Glutamatergic neuron (in vitro differentiated cells): ENCODE results near the gene ZFP1. TPM values are rescaled to one million over a fixed set of nuclear protein-coding genes. Genes with fewer than 3 reads are reported as not detected.
"Not testable (repeated sequence)": the region's sequence is repeated elsewhere in the genome, so short reads cannot be mapped to it uniquely, and the experiment has no call there.

Source experiments
- DNase-seq: peaks from one replicate; pipeline ENCODE4 v3.0.0; 2022
- H3K27ac Mint-ChIP-seq: one replicate; pipeline ENCODE4 v1.8.0; 2020; ENCODE audit warnings: mild to moderate bottlenecking, mixed read lengths, inconsistent platforms; ENCODE audit not compliant: unreplicated experiment
- H3K27me3 Mint-ChIP-seq: one replicate; pipeline ENCODE4 v1.8.0; 2020; ENCODE audit warnings: mild to moderate bottlenecking, moderate library complexity, mixed read lengths, inconsistent platforms; ENCODE audit not compliant: unreplicated experiment
- H3K36me3 Mint-ChIP-seq: one replicate; pipeline ENCODE4 v1.8.0; 2020; ENCODE audit warnings: mild to moderate bottlenecking, mixed read lengths, inconsistent platforms; ENCODE audit not compliant: unreplicated experiment
- H3K4me1 Mint-ChIP-seq: one replicate; pipeline ENCODE4 v1.8.0; 2020; ENCODE audit warnings: mild to moderate bottlenecking, low read depth, mixed read lengths, inconsistent platforms; ENCODE audit not compliant: unreplicated experiment
- H3K4me3 Mint-ChIP-seq: one replicate; pipeline ENCODE4 v1.8.0; 2020; ENCODE audit warnings: mild to moderate bottlenecking, mixed read lengths, inconsistent platforms; ENCODE audit not compliant: unreplicated experiment
- H3K9me3 Mint-ChIP-seq: one replicate; pipeline ENCODE4 v1.8.0; 2020; ENCODE audit warnings: mild to moderate bottlenecking, moderate library complexity, mixed read lengths, inconsistent platforms; ENCODE audit not compliant: unreplicated experiment
- CTCF ChIP-seq: fragments of 200-600 bp; sonication (generic); IDR thresholded peaks from one replicate; pipeline ENCODE4 v1.5.0; 2021; ENCODE audit not compliant: partially characterized antibody, unreplicated experiment
- total RNA-seq: library from RNA; stranded (reverse); fragmentation: NEBNext Ultra II Directional; extraction: Animal tissue kit (Norgen Biotek cat#: 25700); gene quantifications from one replicate; pipeline ENCODE4 v1.2.1, GENCODE V29; 2021; ENCODE audit not compliant: unreplicated experiment

The ZFP1 gene
- total RNA-seq, 1 donor from 2014 or later, result 16.1 TPM

- H3K36me3 Mint-ChIP-seq, result no peaks in the 10 kb centered on the region
- no peak overlapping the region for H3K27ac Mint-ChIP-seq
Observed at GRCh38 chr16:75203667-75204409, 55.5 kb downstream of the ZFP1 start.

GRCh38 chr16:75204410-75204758, 56.1 kb downstream of the ZFP1 start:
- Mint-ChIP-seq H3K27ac (no peak overlapping the region), H3K36me3 (no peaks in the 10 kb centered on the region), H3K27me3 (peaks cover 1% of the 10 kb centered on the region), H3K9me3 (peaks cover 2% of the 10 kb centered on the region), H3K4me1 (peaks cover 1% of the 10 kb centered on the region), H3K4me3 (no peak overlapping the region)
- DNase-seq, result no peak
- TF ChIP-seq CTCF, result no peak

More at GRCh38 chr16:75203667-75204409, 55.5 kb downstream of the ZFP1 start:
- Mint-ChIP-seq H3K4me1 (peaks cover 1% of the 10 kb centered on the region), H3K27me3 (peaks cover 1% of the 10 kb centered on the region), H3K4me3 (no peak overlapping the region), H3K9me3 (peaks cover 2% of the 10 kb centered on the region)
- no peak for TF ChIP-seq CTCF
- DNase-seq, result no peak

- not testable (repeated sequence) for H3K27me3 Mint-ChIP-seq, H3K4me3 Mint-ChIP-seq, DNase-seq, H3K27ac Mint-ChIP-seq, H3K36me3 Mint-ChIP-seq, H3K4me1 Mint-ChIP-seq, H3K9me3 Mint-ChIP-seq
Observed at GRCh38 chr16:75204905-75205304, 56.6 kb downstream of the ZFP1 start.

GRCh38 chr16:75205438-75205837, 57.1 kb downstream of the ZFP1 start:
- not testable (repeated sequence) for H3K4me1 Mint-ChIP-seq, H3K9me3 Mint-ChIP-seq, H3K27me3 Mint-ChIP-seq, H3K4me3 Mint-ChIP-seq, H3K36me3 Mint-ChIP-seq, DNase-seq, H3K27ac Mint-ChIP-seq

- not testable (repeated sequence) for H3K4me1 Mint-ChIP-seq, H3K36me3 Mint-ChIP-seq, H3K27ac Mint-ChIP-seq, DNase-seq, H3K27me3 Mint-ChIP-seq, H3K9me3 Mint-ChIP-seq, H3K4me3 Mint-ChIP-seq
Observed at GRCh38 chr16:75205961-75206748, 57.8 kb downstream of the ZFP1 start.

- no peak for DNase-seq
- H3K36me3 Mint-ChIP-seq, result no peaks in the 10 kb centered on the region
- peaks cover 4% of the 10 kb centered on the region for H3K9me3 Mint-ChIP-seq
- peaks cover 1% of the 10 kb centered on the region for H3K4me1 Mint-ChIP-seq
- H3K4me3 Mint-ChIP-seq, result no peak within 1 kb of the TSS
- TF ChIP-seq CTCF, result no peak
- no peak within 1 kb of the TSS for H3K27ac Mint-ChIP-seq
- H3K27me3 Mint-ChIP-seq, result no peaks in the 10 kb centered on the region
Observed at GRCh38 chr16:75206749-75207451, 58.6 kb downstream of the ZFP1 start, which contains the start of gene CTRB2. TSS of gene CTRB2 (minus strand) at chr16:75207161. CDS start at chr16:75207141, 20 bp downstream.
